ENCODE data around the gene SLC11A1.

SLC11A1 gene, protein sequence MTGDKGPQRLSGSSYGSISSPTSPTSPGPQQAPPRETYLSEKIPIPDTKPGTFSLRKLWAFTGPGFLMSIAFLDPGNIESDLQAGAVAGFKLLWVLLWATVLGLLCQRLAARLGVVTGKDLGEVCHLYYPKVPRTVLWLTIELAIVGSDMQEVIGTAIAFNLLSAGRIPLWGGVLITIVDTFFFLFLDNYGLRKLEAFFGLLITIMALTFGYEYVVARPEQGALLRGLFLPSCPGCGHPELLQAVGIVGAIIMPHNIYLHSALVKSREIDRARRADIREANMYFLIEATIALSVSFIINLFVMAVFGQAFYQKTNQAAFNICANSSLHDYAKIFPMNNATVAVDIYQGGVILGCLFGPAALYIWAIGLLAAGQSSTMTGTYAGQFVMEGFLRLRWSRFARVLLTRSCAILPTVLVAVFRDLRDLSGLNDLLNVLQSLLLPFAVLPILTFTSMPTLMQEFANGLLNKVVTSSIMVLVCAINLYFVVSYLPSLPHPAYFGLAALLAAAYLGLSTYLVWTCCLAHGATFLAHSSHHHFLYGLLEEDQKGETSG

DNA sequence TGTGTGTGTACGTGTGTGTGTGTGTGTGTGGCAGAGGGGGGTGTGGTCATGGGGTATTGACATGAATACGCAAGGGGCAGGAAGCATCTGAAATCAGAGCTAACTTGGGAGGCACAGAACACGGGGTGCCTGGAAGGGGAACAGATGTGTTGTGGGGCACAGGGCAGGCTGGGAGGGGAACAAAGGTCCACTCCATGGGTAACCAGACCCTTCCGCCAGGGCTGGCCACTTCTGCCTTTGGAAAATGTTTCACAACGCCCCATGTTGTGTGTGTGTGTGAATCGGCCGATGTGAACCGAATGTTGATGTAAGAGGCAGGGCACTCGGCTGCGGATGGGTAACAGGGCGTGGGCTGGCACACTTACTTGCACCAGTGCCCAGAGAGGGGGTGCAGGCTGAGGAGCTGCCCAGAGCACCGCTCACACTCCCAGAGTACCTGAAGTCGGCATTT is at the start of gene SLC11A1:
SLC11A1 (plus strand) TSS at position 358 of the 451 bp plus-strand sequence. CDS start 96 bp downstream, outside the sequence.
- H3K9me3 Mint-ChIP-seq = no peaks in the 10 kb centered on the region
- H3K4me1 Mint-ChIP-seq (ENCODE audit: low read depth) = no peaks in the 10 kb centered on the region
- H3K4me3 Mint-ChIP-seq = no peak within 1 kb of the TSS
- H3K27ac Mint-ChIP-seq = no peak within 1 kb of the TSS
- no peaks in the 10 kb centered on the region for H3K36me3 Mint-ChIP-seq (ENCODE audit: low read depth)
- peaks cover 19% of the 10 kb centered on the region for H3K27me3 Mint-ChIP-seq (ENCODE audit: low read depth)

DNA sequence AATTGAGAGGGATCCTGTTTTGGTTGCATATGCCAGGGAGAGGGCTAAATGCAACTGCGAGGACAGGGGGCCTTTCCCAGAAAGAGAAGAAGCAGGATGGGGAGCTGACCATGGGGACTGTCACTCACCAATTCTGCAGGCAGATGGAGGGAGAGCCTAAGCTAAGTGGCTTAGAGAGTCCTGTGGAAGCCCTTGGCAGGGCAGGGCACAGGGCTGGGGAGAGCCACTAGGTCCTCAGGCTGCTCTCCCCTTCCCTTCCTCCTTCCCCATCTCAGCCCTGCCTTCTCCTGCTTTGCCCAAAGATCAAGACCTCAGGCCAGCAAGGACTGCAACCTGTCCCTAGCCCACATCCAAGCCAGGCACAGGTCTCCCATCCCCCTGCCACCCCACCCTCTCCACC is 49.8 kb upstream of the SLC11A1 start:
- Mint-ChIP-seq H3K4me3 (no peak overlapping the region), H3K27me3 (ENCODE audit: low read depth) (no peaks in the 10 kb centered on the region), H3K27ac (no peak overlapping the region), H3K36me3 (ENCODE audit: low read depth) (no peaks in the 10 kb centered on the region), H3K9me3 (no peaks in the 10 kb centered on the region), H3K4me1 (ENCODE audit: low read depth) (peaks cover 5% of the 10 kb centered on the region)

DNA sequence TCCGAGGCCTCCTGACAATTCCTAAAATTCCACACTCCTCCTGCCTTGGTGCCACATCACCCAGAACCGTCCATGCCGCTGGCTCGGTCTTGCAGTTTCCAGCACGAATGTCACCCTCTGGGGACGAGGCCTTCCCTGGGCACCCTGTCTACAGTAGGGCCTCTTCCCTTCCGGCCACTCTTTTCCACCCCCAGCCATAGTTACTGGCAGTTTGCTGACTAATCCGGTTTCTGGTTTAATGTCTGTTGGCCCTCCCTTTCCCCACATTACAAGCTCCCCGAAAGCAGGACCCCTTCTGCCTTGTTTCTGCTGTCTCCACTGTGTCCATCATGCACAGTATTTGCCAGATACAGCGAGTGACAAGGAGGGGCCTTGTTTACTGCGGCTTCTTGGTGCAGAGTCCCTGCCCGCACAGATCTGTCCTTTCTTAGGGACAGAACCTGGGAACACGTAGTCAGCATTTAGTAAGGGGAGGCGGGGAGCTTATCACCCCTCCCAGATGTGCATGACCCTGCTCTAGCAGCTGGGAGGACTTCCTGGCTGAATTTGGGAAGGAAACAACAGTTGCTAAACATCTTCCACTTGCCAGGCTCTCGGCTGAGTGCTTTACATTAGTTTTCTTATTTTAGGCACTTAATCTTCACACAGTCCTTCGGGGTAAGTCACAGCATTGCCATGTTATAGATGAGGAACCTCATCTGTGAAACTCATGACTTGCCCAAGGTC is 49.0 kb upstream of the SLC11A1 start:
- Mint-ChIP-seq H3K4me3 (no peak overlapping the region), H3K27ac (no peak overlapping the region), H3K36me3 (ENCODE audit: low read depth) (no peaks in the 10 kb centered on the region), H3K27me3 (ENCODE audit: low read depth) (no peaks in the 10 kb centered on the region), H3K4me1 (ENCODE audit: low read depth) (peaks cover 5% of the 10 kb centered on the region), H3K9me3 (no peaks in the 10 kb centered on the region)

DNA sequence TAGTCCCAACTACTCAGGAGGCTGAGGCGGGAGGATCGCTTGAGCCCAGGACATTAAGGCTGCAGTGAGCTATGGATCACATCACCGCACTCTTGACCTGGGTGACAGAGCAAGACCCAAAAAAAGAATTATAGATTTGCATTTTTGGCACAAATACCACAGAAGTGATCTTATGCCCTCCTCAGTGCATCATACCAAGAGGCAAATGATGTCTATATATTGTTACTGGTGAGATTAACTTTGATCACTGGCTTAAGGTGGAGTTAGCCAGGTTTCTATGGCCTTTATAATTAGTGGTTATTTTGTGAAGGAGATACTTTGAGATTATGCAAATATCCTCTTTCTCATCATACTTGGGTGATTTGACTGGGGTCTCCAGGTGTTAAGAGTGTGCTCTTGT is 47.5 kb upstream of the SLC11A1 start:
- Mint-ChIP-seq H3K4me3 (no peak overlapping the region), H3K4me1 (ENCODE audit: low read depth) (peaks cover 5% of the 10 kb centered on the region), H3K9me3 (no peaks in the 10 kb centered on the region), H3K27ac (no peak overlapping the region), H3K36me3 (ENCODE audit: low read depth) (no peaks in the 10 kb centered on the region), H3K27me3 (ENCODE audit: low read depth) (no peaks in the 10 kb centered on the region)

DNA sequence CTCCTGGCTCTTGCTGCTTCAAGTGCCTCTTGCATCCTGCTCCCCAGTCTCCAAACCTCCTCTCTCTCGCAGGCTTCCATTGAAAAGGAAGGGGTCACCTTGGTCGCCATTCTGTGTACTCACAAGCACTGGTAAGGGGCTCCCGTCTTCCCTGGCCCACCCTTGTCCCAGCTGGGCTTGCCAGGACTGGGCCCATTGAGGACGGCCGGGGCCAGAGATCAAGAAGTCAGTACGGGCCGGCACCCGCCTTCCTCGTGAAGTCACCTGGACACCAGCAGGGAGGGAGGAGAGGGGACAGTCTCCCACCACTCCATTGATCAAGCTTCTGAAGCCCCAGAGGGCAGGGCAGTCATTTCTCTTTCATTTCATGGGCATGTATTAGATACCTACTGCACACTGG is 41.4 kb upstream of the SLC11A1 start:
- Mint-ChIP-seq H3K4me3 (no peak overlapping the region), H3K27me3 (ENCODE audit: low read depth) (peaks cover 4% of the 10 kb centered on the region), H3K36me3 (ENCODE audit: low read depth) (no peaks in the 10 kb centered on the region), H3K27ac (no peak overlapping the region), H3K4me1 (ENCODE audit: low read depth) (no peaks in the 10 kb centered on the region), H3K9me3 (no peaks in the 10 kb centered on the region)

DNA sequence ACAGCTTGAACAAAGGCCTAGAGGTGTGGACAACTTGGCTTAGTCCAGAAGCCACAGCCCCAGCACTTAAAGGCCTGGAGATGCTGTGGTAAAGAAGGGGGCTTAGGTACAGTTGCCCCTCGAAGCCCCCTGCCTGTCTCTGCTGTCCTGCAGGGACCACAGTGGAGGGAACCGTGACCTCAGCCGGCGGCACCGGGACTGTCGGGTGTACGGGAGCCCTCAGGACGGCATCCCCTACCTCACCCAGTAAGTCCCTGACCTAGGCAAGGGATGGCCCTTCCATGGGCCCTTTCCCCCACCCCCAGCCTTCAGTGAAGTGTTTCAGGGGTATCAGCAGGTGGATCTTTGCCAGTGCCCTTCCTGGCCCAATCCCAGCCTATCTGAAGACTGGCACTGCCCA is 40.7 kb upstream of the SLC11A1 start:
- Mint-ChIP-seq H3K27ac (no peak overlapping the region), H3K36me3 (ENCODE audit: low read depth) (no peaks in the 10 kb centered on the region), H3K4me3 (no peak overlapping the region), H3K9me3 (no peaks in the 10 kb centered on the region), H3K27me3 (ENCODE audit: low read depth) (peaks cover 4% of the 10 kb centered on the region), H3K4me1 (ENCODE audit: low read depth) (no peaks in the 10 kb centered on the region)

DNA sequence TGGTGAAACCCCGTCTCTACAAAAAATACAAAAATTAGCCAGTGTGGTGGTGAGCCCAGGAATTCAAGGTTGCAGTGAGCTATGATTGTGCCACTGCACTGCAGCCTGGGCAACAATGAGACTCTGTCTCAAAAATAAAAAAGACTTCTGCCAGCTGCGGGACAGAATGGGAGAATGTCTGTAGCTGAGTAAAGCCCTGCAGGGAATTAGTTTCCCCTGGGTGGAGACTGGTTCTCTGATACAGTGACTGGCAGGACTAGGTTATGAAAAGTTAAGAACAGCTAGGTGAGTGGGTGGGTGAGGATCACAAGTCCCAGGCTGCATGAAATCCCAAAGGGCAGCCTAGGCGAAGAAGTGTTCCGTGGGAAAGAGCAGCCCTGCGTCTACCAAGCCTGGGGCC is 39.2 kb upstream of the SLC11A1 start:
- H3K4me3 Mint-ChIP-seq = no peak overlapping the region
- no peaks in the 10 kb centered on the region for H3K36me3 Mint-ChIP-seq (ENCODE audit: low read depth)
- peaks cover 4% of the 10 kb centered on the region for H3K27me3 Mint-ChIP-seq (ENCODE audit: low read depth)
- H3K9me3 Mint-ChIP-seq = no peaks in the 10 kb centered on the region
- H3K27ac Mint-ChIP-seq = no peak overlapping the region
- no peaks in the 10 kb centered on the region for H3K4me1 Mint-ChIP-seq (ENCODE audit: low read depth)

DNA sequence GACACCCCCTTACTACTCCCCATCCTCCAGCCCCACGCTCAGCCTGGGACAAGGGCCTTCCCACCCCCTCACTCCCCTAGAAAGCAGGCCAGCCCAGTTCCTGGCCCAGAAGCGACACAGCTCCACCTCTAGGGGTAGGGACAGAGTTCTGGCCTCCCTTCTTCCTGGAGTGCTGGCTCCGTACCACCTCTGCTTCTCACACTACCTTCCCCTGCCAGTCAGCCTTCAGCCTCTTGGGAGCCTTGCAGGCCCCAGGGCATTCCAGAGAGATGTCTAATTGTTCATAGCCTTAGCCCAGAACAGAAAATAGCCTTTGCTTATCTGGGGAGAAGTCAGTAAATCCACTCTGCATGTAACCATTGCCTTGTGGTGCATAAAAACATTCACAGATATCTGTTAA is 38.5 kb upstream of the SLC11A1 start:
- H3K27ac Mint-ChIP-seq = no peak overlapping the region

DNA sequence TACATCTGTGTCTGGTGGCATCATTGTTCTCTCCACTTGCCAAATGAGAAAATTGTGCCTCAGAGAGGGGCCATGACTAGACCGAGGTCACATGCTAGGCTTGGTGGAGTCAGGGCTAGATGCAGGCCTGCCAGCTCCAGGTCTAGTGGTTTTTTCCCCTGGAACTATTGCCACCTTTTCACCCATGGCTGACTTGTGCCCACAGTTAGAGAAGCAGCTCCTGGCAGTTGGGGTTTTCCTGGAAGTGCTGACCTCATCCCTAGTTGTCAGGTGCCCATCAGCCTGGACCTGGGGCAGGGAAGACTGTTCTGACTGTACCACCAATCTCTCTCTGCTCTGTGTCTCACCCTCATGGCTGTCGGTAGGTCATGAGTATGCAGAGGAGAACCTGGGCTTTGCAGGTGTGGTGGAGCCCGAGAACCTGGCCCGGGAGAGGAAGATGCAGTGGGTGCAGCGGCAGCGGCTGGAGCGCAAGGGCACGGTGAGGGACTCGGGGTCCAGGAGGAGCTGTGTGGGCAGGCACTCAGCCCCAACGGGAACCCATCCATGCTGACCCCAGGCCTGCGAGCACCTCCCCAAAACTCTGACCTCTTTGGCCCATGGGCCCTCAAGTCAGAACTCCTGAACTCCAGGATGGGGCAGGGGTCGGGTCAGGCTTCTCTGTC is 37.9 kb upstream of the SLC11A1 start:
- Mint-ChIP-seq H3K27ac (no peak overlapping the region), H3K27me3 (ENCODE audit: low read depth) (peaks cover 4% of the 10 kb centered on the region), H3K4me1 (ENCODE audit: low read depth) (no peaks in the 10 kb centered on the region), H3K36me3 (ENCODE audit: low read depth) (no peaks in the 10 kb centered on the region), H3K9me3 (no peaks in the 10 kb centered on the region), H3K4me3 (no peak overlapping the region)

More for the DNA sequence above, 38.5 kb upstream of the SLC11A1 start:
- no peaks in the 10 kb centered on the region for H3K9me3 Mint-ChIP-seq
- no peaks in the 10 kb centered on the region for H3K36me3 Mint-ChIP-seq (ENCODE audit: low read depth)
- H3K4me1 Mint-ChIP-seq (ENCODE audit: low read depth) = no peaks in the 10 kb centered on the region
- H3K27me3 Mint-ChIP-seq (ENCODE audit: low read depth) = peaks cover 4% of the 10 kb centered on the region
- H3K4me3 Mint-ChIP-seq = no peak overlapping the region

DNA sequence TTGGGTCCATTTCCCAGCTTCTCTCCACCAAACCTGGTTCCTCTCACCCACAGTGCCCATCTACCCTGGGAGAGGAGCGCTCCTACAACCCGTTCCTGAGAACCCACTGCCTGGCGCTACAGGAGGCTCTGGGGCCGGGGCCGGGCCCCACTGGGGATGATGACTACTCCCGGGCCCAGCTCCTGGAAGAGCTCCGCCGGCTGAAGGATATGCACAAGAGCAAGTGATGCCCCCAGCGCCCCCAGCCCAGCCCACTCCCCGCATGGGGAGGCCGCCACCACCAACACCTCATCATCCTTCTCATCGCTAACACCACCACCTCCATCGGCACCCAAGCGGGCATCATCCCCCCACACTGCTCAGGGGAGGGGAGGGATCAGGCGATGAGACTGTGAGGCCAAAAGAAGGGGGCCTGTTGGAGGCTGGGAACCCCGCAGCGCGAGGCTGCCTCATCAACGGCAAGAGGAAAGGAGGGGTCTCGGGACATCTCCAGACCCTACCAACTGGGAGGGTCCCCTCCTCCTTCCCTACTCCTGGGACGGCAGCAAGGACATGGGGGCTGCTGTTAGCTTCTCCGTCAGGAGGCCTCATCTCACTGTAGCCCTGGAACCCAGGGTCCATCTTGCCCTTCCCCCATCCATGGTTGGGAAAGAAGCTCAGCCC is 37.2 kb upstream of the SLC11A1 start:
- Mint-ChIP-seq H3K4me1 (ENCODE audit: low read depth) (no peaks in the 10 kb centered on the region), H3K36me3 (ENCODE audit: low read depth) (no peaks in the 10 kb centered on the region), H3K27me3 (ENCODE audit: low read depth) (peaks cover 4% of the 10 kb centered on the region), H3K9me3 (no peaks in the 10 kb centered on the region), H3K27ac (no peak overlapping the region), H3K4me3 (no peak overlapping the region)

DNA sequence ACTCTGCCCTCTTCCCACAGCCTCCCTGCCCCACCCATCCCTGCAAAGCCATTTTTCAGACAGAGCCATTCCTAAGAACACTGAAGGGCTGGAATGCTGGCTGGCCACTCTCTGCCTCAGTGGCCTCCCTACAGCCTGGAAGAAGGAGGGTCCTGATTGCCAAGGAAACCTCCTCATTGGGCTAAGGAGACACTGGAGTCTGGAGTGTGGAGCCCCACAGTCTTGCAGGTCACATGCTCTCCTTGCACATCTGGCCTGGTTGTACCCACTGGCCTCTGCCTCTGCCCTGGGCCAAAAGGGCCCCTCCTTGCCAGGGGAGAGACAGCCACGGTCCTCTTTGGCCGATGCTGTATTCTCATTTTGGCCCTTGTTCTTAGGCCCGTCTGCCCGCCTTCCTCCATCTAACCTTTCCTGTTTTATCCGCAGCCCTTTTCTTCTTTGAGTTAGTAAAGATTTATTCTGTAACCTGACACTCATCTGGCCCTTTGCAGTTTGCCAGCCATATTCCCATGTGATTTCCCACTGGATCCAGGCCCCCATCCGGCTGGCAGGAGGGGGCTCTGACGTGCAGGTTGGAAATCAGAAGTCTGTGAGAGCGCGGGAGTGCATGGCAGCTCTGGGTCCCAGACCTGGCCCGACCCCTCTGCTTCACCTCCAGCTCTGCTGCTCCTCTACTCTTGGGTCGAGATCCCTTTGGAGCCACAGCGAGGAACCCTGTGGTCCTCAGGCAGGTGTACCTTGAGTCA is 36.4 kb upstream of the SLC11A1 start:
- no peaks in the 10 kb centered on the region for H3K27me3 Mint-ChIP-seq (ENCODE audit: low read depth)
- no peaks in the 10 kb centered on the region for H3K36me3 Mint-ChIP-seq (ENCODE audit: low read depth)
- H3K4me1 Mint-ChIP-seq (ENCODE audit: low read depth) = no peaks in the 10 kb centered on the region
- H3K9me3 Mint-ChIP-seq = no peaks in the 10 kb centered on the region
- no peak overlapping the region for H3K27ac Mint-ChIP-seq
- no peak overlapping the region for H3K4me3 Mint-ChIP-seq

DNA sequence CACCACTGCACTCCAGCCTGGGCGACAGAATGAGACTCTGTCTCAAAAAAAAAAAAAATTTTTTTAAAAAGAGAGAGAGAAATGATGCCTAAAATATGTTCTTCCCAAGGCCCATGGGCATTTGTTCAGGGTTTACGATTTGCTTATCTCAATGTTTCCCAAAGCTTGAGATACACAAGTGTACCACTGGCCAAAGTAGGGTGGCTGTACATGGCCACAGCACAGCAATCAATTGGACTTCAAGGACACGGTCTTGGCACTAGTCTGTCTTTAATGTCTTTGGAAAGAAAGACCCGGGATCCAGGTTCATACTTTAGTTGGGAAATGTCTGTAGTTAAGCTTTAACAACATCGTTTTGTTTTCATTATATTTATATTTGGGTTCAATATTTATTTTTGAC is 34.9 kb upstream of the SLC11A1 start:
- no peaks in the 10 kb centered on the region for H3K27me3 Mint-ChIP-seq (ENCODE audit: low read depth)

DNA sequence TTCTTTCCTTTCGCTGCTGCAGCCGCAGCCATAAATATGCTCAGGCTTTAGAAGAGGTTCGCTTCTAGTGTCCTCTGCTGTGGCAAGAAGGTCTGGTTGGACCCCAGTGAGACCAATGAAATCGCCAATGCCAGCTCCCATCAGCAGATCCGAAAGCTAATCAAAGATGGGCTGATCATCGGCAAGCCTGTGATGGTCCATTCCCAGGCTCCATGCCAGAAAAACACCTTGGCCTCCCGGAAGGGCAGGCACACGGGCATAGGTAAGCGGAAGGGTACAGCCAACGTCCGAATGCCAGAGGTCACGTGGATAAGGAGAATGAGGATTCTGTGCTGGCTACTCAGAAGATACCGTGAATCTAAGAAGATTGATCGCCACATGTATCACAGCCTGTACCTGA is 28.0 kb upstream of the SLC11A1 start:
- peaks cover 4% of the 10 kb centered on the region for H3K27me3 Mint-ChIP-seq (ENCODE audit: low read depth)
- no peaks in the 10 kb centered on the region for H3K4me1 Mint-ChIP-seq (ENCODE audit: low read depth)
- H3K4me3 Mint-ChIP-seq = no peak overlapping the region
- H3K36me3 Mint-ChIP-seq (ENCODE audit: low read depth) = no peaks in the 10 kb centered on the region
- H3K27ac Mint-ChIP-seq = no peak overlapping the region
- H3K9me3 Mint-ChIP-seq = peaks cover 12% of the 10 kb centered on the region

More for the DNA sequence above, 34.9 kb upstream of the SLC11A1 start:
- Mint-ChIP-seq H3K4me3 (no peak overlapping the region), H3K4me1 (ENCODE audit: low read depth) (no peaks in the 10 kb centered on the region), H3K36me3 (ENCODE audit: low read depth) (no peaks in the 10 kb centered on the region), H3K27ac (no peak overlapping the region), H3K9me3 (peaks cover 8% of the 10 kb centered on the region)

All from T-helper 1 cell treated with Interleukin-12 subunit alpha and Interleukin-12 subunit beta and Interleukin-4 antibody, amounts not matched to agents 30 μg/mL and 1 μg/mL, for 36 hours (primary cell).